SW480 (cell line): Measurements from ENCODE around the gene SENP1.
A peak's percentile ranks its signal among the peaks of the same experiment; 100 is the strongest.
"Not testable (repeated sequence)": the region's sequence is repeated elsewhere in the genome, so short reads cannot be mapped to it uniquely, and the experiment has no call there.

Experiments used
- DNase-seq: peaks from one replicate; pipeline ENCODE4 v3.0.0-alpha.2; 2016; ENCODE audit warnings: low spot score

Gene SENP1

DNA sequence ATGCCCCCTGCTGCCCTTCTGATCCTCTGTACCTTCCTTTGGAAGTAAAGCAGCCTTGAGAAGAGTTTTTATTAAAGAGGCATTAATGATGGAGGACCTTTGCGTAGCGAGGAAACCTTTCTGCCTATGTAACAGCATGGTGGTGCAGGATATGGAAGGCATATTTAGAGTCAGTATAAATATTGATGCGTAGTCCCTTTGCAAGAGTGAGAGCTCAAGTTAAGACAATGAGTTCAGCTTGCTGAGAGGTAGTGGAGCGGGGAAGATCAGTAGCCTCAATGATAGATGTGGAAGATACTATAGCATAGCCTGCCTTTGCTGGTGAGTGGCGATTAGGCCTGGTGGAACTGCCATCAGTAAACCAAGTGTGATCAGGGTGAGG lies 5.4 kb upstream of the SENP1 start:
- DNase-seq = not testable (repeated sequence)

- no peak for DNase-seq
Observed at GRCh38 chr12:48110691-48111311, 4.9 kb upstream of the SENP1 start.

- no peak for DNase-seq
Observed at GRCh38 chr12:48109424-48109823, 3.5 kb upstream of the SENP1 start.

DNA sequence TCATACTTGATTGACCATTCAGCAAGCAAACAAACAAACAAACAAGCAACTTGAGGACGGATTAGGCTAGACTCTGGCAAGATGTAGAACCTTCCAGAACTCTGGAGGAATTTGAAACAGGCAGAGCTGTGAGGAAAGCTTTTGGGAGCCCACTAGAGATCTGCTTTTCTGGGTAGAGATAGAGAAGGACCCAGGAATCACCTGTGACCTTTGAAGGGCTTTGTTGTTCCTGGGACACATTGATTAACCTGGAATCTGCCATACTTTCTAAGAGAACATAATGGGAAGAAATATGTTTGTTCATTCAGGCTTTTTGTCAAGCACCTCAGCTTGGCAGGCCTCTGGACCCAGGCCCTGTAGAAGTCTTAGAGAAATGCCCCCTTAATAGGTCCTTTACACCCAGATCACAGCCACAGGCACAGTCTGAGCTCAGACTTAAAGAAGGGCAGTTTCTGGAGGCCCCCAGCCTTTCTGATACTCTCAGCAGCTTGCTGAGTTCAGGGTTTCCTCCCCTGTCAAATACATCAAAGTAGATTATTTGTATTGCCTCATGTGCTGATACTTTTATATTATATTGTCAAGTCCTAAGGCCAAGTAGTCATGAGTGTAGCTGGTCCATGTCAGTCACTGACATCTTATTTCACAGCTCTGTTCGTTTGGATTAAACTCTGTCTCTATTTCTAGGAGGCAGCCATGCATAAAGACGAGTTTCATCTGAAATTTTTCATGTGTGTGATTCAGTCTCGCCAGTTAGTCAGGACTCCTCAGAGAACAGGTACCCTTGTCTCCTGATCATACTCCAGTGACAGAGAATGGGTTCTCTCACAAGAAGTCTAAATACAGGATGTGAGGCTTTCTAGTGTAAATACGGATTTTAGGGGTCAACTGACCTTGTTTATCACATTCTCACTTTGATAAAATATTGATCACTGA lies 1.1 kb upstream of the SENP1 start:
- DNase-seq = no peak

DNA sequence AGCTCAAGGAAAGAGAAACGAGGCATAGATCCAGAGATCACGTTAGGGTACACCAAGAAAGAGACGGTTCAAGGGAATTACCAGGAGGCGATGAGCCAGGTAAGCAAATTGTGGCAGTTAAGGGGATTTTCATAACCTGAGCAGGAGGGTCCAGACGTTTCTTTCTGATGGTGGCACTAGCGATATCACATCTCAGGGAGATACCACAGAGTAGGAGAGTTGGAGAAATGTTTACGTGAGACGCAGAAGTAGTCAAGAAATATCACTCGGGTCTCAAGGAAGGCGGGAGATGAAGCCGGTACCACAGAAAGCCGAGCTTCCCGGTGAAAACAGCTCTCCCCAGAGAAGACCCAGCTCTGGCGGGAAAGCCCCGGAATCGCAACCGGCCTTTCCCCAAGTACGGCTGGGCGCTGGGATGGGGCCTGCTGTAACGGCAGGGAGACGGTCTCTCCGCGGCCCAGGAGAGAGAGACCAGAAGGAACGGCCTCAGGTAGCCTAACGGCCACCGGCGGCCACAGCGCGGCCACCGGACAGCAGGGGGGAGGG lies 485 bp downstream of the SENP1 start:
- peak; percentile 36 for DNase-seq

- no peak for DNase-seq
Observed at GRCh38 chr12:48104531-48104930, 1.3 kb downstream of the SENP1 start.

GRCh38 chr12:48092611-48093010 lies 13.3 kb downstream of the SENP1 start:
- DNase-seq = no peak

- no peak for DNase-seq
Observed at GRCh38 chr12:48086327-48086726, 19.6 kb downstream of the SENP1 start.

DNA sequence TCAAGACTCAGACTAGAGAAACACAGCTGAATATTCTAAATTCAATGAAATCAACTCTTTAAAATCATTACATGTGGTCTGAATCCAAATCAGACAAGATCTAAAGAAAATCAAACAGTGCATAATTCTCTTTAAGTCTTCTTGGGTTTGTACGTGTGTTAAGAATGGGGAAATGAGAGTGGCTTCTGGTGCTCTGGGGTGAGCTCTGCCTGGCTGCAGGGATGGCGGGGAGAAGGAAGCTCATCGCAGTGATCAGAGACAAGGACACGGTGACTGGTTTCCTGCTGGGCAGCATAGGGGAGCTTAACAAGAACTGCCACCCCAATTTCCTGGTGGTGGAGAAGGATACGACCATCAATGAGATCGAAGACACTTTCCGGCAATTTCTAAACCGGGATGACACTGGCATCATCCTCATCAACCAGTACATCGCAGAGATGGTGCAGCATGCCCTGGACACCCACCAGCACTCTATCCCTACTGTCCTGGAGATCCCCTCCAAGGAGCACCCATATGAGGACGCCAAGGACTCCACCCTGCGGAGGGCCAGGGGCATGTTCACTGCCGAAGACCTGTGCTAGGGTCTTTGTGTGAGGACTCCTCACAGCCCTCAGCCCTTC lies 20.9 kb downstream of the SENP1 start:
- no peak for DNase-seq

GRCh38 chr12:48084066-48084465 lies 21.8 kb downstream of the SENP1 start:
- no peak for DNase-seq

DNA sequence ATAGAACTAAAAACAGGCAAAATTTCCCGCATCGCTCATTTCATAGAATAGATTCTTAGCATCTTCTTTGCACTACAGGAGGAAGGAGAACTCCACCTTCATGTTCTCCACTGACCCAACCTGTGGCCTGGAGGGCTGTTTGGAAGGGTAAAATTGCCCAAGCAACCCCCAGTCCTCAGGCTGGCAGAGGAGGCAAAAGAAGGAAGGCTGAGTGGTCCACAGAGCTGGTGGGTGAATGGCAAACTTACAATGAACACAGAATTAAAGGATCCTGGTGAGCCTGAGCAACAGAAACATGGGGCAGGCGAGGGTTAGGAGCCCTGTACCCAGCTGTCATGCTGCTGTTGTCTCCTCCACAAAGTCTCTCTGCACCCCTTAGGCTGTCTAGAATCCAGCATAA lies 25.1 kb downstream of the SENP1 start:
- DNase-seq = no peak

DNA sequence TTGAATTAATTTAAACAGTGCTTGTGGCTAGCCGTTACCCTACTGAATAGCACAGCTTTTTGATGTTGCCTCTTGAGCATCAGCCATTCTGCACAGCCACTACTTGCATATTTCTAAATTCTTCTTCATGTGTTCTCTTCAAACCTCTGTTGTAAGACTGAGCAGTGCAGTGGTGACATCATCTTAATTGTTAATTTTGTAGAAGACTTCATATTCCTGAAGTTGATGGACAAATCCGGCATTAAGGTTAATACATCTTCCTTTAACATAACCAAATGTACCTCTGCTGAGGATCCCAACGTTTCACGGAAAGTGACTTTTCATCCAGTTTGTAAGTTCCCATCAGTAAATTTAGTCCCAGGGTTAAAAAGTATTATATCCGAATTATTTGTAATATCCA lies 25.6 kb downstream of the SENP1 start:
- DNase-seq = no peak

- DNase-seq = no peak
Observed at GRCh38 chr12:48078901-48079300, 27.0 kb downstream of the SENP1 start.

GRCh38 chr12:48077111-48077510 lies 28.8 kb downstream of the SENP1 start:
- DNase-seq = no peak

DNA sequence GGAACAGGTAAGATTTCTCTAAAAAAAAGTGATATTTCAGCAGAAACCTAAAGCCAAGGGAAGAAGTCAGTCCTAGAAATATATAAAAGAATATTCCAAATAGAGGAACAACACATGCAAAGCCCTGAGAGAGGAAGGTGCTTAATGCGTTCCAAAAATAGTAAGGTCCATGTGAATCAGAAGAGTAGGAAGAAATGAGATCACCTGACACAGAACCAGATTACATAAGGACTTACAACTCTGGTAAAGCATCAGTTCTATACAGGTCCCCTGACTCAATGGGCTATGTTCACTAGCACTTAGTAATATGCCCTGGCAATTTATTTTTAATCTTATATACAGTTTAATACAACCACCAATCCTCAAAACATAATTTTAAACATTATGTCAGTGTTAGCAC lies 30.0 kb downstream of the SENP1 start:
- no peak for DNase-seq

- no peak for DNase-seq
Observed at GRCh38 chr12:48074266-48074665, 31.6 kb downstream of the SENP1 start.

DNA sequence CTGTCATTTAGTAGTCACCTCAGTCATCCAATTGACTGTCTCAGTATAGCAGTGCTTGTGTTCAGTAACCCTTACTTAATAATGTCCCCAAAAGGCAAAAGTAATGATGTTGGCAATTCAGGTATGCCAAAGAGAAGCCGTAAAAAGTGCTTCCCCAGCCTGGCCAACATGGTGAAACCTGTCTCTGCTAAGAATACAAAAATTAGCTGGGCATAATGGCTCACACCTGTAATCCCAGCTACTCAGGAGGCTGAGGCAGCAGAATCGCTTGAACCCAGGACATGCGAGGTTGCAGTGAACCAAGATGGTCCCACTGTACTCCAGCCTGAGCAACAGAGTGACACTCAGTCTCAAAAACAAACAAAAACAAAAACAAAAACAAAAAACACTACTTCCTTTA lies 33.6 kb downstream of the SENP1 start:
- no peak for DNase-seq

DNA sequence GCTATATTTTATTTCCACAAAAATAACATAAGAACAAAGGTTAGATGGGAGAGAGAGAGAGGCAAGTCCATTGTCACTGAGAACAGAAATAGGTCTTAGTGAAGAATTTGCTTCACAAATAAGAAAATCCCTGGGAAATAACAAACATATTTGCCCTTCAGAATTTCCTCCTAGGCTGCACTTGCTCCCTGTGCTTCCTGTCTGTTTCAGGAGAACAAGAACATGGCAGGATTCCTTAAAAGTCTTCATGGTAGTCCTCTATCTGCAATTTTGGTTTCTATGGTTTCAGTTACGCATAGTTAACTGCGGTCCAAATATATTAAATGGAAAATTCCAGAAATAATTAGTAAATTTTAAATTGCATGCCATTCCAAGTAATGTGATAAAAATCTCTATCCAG lies 34.1 kb downstream of the SENP1 start:
- DNase-seq = no peak

GRCh38 chr12:48070731-48071130 lies 35.1 kb downstream of the SENP1 start:
- no peak for DNase-seq

GRCh38 chr12:48070033-48070432 lies 35.8 kb downstream of the SENP1 start:
- DNase-seq = no peak

- DNase-seq = no peak
Observed at GRCh38 chr12:48069241-48069640, 36.6 kb downstream of the SENP1 start.

- DNase-seq = no peak
Observed at GRCh38 chr12:48068457-48068856, 37.4 kb downstream of the SENP1 start.
